Stimulated activated CD8-positive, alpha-beta memory T cell treated with anti-CD3 and anti-CD28 coated beads, Interleukin-12 subunit alpha, Interleukin-12 subunit beta, amount 100 ng/mL, for 4 hours (primary cell): ENCODE results near the gene DHH.

Experiments
- DNase-seq: peaks from one replicate; pipeline ENCODE4 v3.0.0-alpha.2; 2020; ENCODE audit warnings: low read depth

The DHH gene

DNA sequence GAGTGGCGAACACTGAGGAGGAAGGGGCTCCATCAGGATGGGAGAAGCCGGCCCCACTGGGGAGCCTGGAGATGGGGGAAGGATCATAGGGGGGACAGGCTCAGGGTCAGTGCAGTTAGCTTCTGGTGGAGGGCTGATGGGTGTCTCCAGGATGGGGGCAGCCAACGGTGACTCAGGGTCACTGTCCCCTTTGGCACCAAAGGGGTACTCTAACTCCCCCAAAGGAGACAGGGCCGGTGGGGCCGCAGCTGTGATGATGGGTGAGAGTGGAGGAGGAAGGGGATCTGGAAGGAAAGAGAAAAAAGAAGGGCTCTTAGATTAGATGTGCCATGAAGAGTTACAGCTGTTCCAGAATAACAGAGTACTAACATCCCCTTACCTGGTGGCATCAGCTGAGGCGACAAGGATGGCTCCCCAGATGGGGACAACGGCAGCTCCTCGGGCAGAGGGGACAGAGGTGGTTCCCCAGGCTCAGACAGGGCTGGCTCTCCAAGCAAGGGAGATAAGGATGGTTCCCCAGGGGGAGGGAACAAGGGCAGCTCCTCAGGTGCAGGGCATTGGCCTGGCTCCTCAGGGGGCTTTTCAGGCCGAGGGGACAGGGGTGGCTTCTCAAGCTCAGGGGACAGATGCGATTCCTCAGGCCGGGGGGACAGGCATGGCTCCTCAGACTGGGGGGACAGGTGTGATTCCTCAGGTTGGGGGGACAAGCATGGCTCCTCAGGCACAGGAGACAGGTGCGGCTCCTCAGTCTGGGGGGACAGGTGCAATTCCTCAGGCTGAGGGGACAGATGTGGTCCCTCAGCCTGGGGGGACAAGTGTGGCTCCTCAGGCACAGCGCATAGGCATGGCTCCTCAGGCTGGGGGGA is 43.9 kb downstream of the DHH start:
- no peak for DNase-seq

- DNase-seq = no peak
Observed at GRCh38 chr12:49049566-49050224, 44.9 kb downstream of the DHH start.

DNA sequence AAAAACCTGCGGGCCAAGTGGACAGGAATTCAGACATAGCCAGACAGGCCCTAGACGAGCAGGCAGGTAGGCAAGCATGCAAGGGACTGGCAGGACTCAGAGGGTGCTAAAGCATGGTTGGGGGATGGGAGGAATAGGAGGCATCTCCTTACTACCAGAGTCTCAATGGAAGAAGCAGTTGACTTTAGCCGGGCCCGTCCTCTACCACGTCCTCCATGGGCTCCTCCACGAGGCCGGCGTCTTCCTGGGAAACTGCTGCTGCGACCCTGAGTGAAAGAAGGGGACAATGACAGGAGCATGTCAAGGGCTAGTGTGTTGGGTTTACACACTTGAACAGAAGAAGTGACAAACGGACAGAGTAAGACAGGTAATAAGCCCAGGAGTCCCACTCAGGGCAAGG is 45.6 kb downstream of the DHH start:
- no peak for DNase-seq

- no peak for DNase-seq
Observed at GRCh38 chr12:49046129-49046895, 48.3 kb downstream of the DHH start.

- DNase-seq = no peak
Observed at GRCh38 chr12:49044660-49045059, 49.9 kb downstream of the DHH start.

DNA sequence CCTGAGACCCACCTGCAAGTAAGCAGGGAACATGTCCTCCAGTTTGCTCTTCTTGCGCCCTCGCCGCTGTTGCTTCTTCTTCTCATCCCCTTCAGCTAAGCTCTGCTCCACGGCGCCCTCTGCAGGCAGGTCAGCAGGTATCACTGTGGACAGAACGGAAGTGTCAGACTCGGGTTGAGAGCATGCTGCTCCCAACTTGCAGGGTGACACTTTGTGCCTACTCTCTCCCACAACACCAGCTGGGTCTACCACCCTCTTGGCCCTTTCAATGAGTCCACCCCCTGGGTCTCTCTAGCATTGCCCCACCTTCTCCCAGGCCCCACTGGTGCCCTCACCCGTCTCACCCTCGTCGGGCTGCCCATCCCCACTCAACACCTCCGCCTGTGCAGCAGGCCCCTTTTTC is 50.7 kb downstream of the DHH start:
- peak; percentile 55 for DNase-seq

DNA sequence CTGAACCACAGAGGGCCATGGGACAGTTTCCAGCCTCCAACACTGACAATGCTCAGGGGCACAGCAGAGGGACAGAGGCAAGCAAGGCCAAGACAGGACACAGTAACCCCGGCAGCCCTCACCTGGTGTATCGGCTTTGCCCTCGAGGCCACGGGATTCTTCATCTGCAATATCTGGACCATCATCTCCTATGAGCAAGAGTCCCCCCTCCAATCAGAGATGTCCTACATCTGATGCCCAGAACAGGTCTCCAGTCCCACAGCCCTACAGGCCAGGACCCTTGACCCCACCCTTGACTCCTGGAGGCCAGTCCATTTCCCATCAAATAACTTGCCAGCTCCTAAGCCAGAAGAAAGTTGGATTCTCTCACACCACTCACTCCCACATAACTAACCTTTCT is 51.4 kb downstream of the DHH start:
- DNase-seq = no peak

DNA sequence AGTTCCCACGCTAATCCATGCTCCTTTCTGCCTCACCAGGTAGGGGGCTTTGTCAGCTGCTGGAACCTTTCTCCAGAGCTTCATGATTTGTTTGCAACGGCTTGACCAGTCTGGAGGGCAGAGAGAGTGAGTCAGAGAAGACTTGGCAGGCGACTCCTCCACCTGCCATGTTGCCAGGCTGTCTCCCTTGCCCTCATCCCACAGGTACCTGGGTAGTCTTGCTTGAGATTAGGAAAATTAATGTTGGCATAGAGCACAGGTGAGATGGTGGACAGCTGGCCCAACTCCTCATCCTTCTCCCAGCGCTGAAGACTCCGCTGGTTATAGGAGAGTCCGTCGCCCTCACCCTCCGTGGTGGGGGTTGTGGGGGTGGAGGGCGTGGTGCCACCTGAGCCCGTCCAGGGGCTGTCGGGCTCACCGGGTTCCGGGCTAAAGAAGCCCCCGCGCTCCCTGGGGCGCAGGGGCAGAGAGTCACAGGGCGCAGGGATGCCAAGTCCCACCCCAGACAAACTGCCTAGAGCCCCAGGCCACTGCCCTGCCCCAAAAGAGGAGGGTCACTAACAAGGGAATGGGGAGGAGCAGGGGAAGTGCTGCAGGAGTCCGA is 52.6 kb downstream of the DHH start:
- DNase-seq = no peak

GRCh38 chr12:49041036-49041880 is 53.3 kb downstream of the DHH start:
- no peak for DNase-seq

DNA sequence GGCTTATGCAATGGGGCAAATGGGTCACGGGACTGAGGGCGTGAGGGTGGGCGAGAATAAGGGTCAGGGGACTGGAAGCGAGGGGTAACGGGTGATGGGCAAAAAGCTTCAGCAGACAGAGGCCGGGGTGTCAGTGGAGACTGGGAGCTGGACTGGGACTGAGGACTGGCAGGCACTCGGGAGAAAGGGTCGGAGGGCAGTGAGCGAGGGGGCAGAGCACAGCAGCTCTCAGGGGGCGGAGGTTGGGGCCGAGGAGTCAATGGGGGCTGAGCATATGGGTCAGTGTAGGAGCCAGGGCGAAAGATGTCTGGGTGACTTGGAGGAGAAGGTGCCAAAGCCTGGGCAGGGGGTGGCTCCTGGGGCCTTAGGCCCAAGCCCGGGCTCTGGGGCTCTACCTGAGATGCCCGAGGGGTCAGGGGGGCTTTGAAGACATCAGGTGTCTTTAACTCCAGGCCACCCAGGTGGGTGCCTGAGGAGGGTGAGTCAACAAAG is 54.2 kb downstream of the DHH start:
- no peak for DNase-seq

DNA sequence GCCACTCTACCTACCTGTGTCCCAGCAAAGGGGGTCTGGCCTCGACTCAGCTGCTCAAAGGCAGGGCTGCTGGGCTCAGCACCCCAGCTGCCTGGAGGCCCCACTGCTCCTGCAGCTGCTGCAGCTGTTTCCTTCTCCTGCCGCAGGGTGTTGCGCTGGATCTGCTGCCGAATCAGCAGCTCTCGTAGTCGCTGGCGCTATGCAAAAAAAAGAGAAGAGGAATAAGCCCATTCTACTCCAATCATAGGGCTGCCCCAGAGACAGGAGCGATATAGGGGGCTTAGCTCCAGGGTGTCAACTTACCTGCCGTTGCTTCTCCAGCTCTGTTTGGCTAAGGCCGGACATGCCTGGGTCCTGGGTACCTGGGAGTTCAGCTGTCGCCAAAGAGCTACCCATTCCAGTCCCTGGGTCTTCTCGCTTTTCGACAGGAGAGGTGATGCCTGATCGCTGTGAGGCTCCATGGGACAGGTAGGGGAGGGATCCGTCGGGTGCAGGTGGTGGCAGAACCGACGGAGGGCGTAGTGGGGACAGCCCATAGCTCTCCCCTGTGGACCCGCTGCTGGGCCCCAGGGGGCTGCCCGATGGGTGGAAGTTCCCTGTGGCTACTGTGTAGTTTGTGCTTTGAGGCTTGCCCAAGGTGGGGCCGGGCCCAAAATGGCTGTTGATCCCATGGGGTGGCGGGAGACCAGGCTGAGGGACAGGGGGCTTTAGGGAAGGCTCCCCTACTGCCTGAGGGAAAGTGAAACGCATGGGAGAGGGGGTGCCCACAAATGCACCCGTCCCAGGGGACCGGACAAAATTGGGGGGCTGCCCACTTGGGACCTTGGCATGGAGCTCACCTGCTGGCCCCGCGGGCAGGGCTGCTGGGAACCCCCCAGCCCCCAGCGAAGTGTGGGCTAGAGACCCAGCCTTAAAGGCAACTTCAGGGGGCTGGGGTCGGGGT is 54.9 kb downstream of the DHH start:
- DNase-seq = no peak

GRCh38 chr12:49038291-49038955 is 56.2 kb downstream of the DHH start:
- no peak for DNase-seq

- no peak for DNase-seq
Observed at GRCh38 chr12:49037947-49038237, 56.7 kb downstream of the DHH start.

- no peak for DNase-seq
Observed at GRCh38 chr12:49037111-49037946, 57.3 kb downstream of the DHH start.
